HepG2 (cell line): ENCODE measurements around the gene STK11. TPM values are rescaled to one million over a fixed set of nuclear protein-coding genes. Genes with fewer than 3 reads are reported as not detected.

Experiments
- BORCS8-MEF2B ChIP-seq: sonication (generic); formaldehyde crosslinking; IDR thresholded peaks from 2 replicates; pipeline ENCODE4 v1.8.0; 2022; ENCODE audit warnings: mild to moderate bottlenecking, missing genetic modification reagents
- CREM ChIP-seq, 2 experiments: sonication (generic) in 1 of 2; formaldehyde crosslinking in 1 of 2; IDR thresholded peaks; 2 replicates each; pipeline versions ENCODE4 v1.4.0 to v1.6.1; 2016 to 2020; ENCODE audit warnings: antibody characterized with exemption in 1 of 2, mild to moderate bottlenecking in 1 of 2, missing genetic modification reagents in 1 of 2
- EHMT2 ChIP-seq: fragments of 200-600 bp; sonication (generic); IDR thresholded peaks from 2 replicates; pipeline ENCODE4 v1.7.0; 2017; ENCODE audit warnings: antibody characterized with exemption, low read depth, low read length, borderline replicate concordance
- FOSL2 ChIP-seq: sonication (generic); formaldehyde crosslinking; IDR thresholded peaks from 2 replicates; pipeline ENCODE4 v1.4.0; 2020; ENCODE audit warnings: missing genetic modification reagents
- GATA4 ChIP-seq: sonication (generic); IDR thresholded peaks from 2 replicates; pipeline ENCODE4 v1.6.1; 2016; ENCODE audit warnings: antibody characterized with exemption, low read depth, borderline replicate concordance
- GATAD1 ChIP-seq: IDR thresholded peaks from 2 replicates; pipeline ENCODE4 v1.6.1; 2016; ENCODE audit warnings: missing genetic modification reagents, missing compliant biosample characterization
- HMGXB4 ChIP-seq, 2 experiments: sonication (generic) in 1 of 2; formaldehyde crosslinking in 1 of 2; IDR thresholded peaks; 2 replicates each; pipeline versions ENCODE4 v1.4.0 to v1.6.1; 2018 to 2020; ENCODE audit warnings: missing genetic modification reagents in 2 of 2, borderline replicate concordance in 1 of 2, low read depth in 1 of 2, mild to moderate bottlenecking in 1 of 2, missing biosample characterization in 1 of 2
- MAX ChIP-seq: IDR thresholded peaks from 2 replicates; pipeline ENCODE4 v1.6.1; 2012; ENCODE audit warnings: inconsistent platforms
- NFYB ChIP-seq: sonication (generic); formaldehyde crosslinking; IDR thresholded peaks from 2 replicates; pipeline ENCODE4 v1.4.0; 2020; ENCODE audit warnings: missing genetic modification reagents
- PAXIP1 ChIP-seq: sonication (generic); formaldehyde crosslinking; conservative IDR thresholded peaks from 2 replicates; pipeline ENCODE4 v1.4.0; 2020; ENCODE audit warnings: mild to moderate bottlenecking, missing genetic modification reagents, moderate library complexity
- PHF8 ChIP-seq: sonication (generic); formaldehyde crosslinking; IDR thresholded peaks from 2 replicates; pipeline ENCODE4 v1.5.0; 2020; ENCODE audit warnings: missing genetic modification reagents
- PLSCR1 ChIP-seq: sonication (generic); formaldehyde crosslinking; IDR thresholded peaks from 2 replicates; pipeline ENCODE4 v1.5.0; 2020; ENCODE audit warnings: missing genetic modification reagents, mild to moderate bottlenecking, borderline replicate concordance
- PPARG ChIP-seq: conservative IDR thresholded peaks from 2 replicates; pipeline ENCODE4 v1.6.1; 2016; ENCODE audit warnings: missing biosample characterization, missing genetic modification reagents
- RBM22 ChIP-seq: fragments of 200-400 bp; formaldehyde crosslinking; optimal IDR thresholded peaks from 2 replicates; pipeline ENCODE3; 2017; ENCODE audit warnings: mild to moderate bottlenecking, low read length, moderate library complexity
- ZBTB1 ChIP-seq: sonication (generic); formaldehyde crosslinking; IDR thresholded peaks from 2 replicates; pipeline ENCODE4 v1.4.0; 2020; ENCODE audit warnings: missing genetic modification reagents, borderline replicate concordance
- ZBTB37 ChIP-seq: sonication (generic); formaldehyde crosslinking; IDR thresholded peaks from 2 replicates; pipeline ENCODE4 v1.4.0; 2020; ENCODE audit warnings: mild to moderate bottlenecking, missing genetic modification reagents
- ZNF180 ChIP-seq: sonication (generic); formaldehyde crosslinking; IDR thresholded peaks from 2 replicates; pipeline ENCODE4 v1.4.0; 2020; ENCODE audit warnings: low read depth, missing genetic modification reagents, borderline replicate concordance
- ZNF747 ChIP-seq: sonication (generic); formaldehyde crosslinking; IDR thresholded peaks from 2 replicates; pipeline ENCODE4 v1.8.1; 2023; ENCODE audit warnings: missing genetic modification reagents, mild to moderate bottlenecking, borderline replicate concordance
- ZSCAN22 ChIP-seq: sonication (generic); formaldehyde crosslinking; IDR thresholded peaks from 2 replicates; pipeline ENCODE4 v1.4.0; 2020; ENCODE audit warnings: mild to moderate bottlenecking, missing genetic modification reagents
- polyA plus RNA-seq, 8 experiments: library from polyadenylated mRNA; depleted of rRNA in 3 of 8; stranded (reverse) in 7 of 8; unstranded in 1 of 8; fragments of >200 nt; fragmentation: Illumina TruSeq in 4 of 8; extraction: Trizol in 4 of 8; gene quantifications; 2 replicates each; pipeline versions ENCODE4 v1.2.1 to v1.2.3, GENCODE V29; 2011 to 2016; ENCODE audit warnings: low read depth in 4 of 8, missing spikeins in 1 of 8, mixed read lengths in 1 of 8; ENCODE audit not compliant: insufficient read depth in 1 of 8
- total RNA-seq, 5 experiments: library from RNA; depleted of rRNA; stranded (reverse); fragments of >200 nt; fragmentation: Illumina TruSeq; extraction: Trizol; gene quantifications; 2 replicates each; pipeline ENCODE4 v1.2.3, GENCODE V29; 2016; ENCODE audit warnings: low read depth in 1 of 5

STK11 gene
- total and polyA plus RNA-seq, 2 of the 13 experiments (the other 11 are each of a cell fraction or from before 2014, with no cell fraction given), result 27.5 to 43.6 TPM

GRCh38 chr19:1253514-1254080, 48.0 kb downstream of the STK11 start (continued):
- TF ChIP-seq ZSCAN22 (CRISPR knock-in tag), result no peak
- 0 out of 2 replicates have a peak, but pooled peaks have one; percentile 13 for TF ChIP-seq NFYB (CRISPR knock-in tag)
- no peak for TF ChIP-seq PLSCR1
- TF ChIP-seq EHMT2, result no peak
- TF ChIP-seq RBM22, result peak; percentile 87
- TF ChIP-seq ZNF747 (CRISPR knock-in tag), result 0 out of 2 replicates have a peak, but pooled peaks have one; percentile 57
- TF ChIP-seq BORCS8-MEF2B (CRISPR knock-in tag), result 0 out of 2 replicates have a peak, but pooled peaks have one; percentile 24
- peak; percentile 92 for TF ChIP-seq PAXIP1 (CRISPR knock-in tag)
- 0 out of 2 replicates have a peak, but pooled peaks have one; percentile 9 for TF ChIP-seq GATAD1 (CRISPR knock-in tag)
- TF ChIP-seq HMGXB4 (CRISPR knock-in tag; IDR thresholded peaks at IDR 0.05; ENCODE audit: borderline replicate concordance in 1 of 2, low read depth in 1 of 2), result peak in 1 of 2 experiments; percentile 49; a peak in 1 of 4 replicates
- TF ChIP-seq CREM (IDR thresholded peaks at IDR 0.05), result peak; percentile 80
- TF ChIP-seq CREM (CRISPR knock-in tag; IDR thresholded peaks at IDR 0.05), result no peak
- peak; percentile 55; the same call in 1 of the 2 replicates for TF ChIP-seq MAX
- TF ChIP-seq PHF8 (CRISPR knock-in tag), result peak; percentile 26; the same call in 1 of the 2 replicates
- peak; percentile 76 for TF ChIP-seq FOSL2 (CRISPR knock-in tag)
- peak; percentile 41; the same call in 1 of the 2 replicates for TF ChIP-seq PPARG
- 0 out of 2 replicates have a peak, but pooled peaks have one; percentile 38 for TF ChIP-seq ZBTB37 (CRISPR knock-in tag)
- no peak for TF ChIP-seq ZBTB1 (CRISPR knock-in tag)
- peak; percentile 18; the same call in 1 of the 2 replicates for TF ChIP-seq GATA4
- no peak for TF ChIP-seq ZNF180 (CRISPR knock-in tag)
